Measurements from ENCODE around the gene ANGPT4.

GRCh38 chr20:831956-832355 lies 84.2 kb downstream of the ANGPT4 start:
- TF ChIP-seq POLR2AphosphoS5 (IDR thresholded peaks at IDR 0.05) (no peak), CTCF (IDR thresholded peaks at IDR 0.05 in 8 of 11, conservative IDR thresholded peaks at IDR 0.05 in 3 of 11) (no peak)

Measured in spleen (tissue), 7 donors.